HG02970 (cell line): ENCODE data around the gene RBM33.
"Not testable (repeated sequence)": the region's sequence is repeated elsewhere in the genome, so short reads cannot be mapped to it uniquely, and the experiment has no call there.

Experiments
- ATAC-seq: cut with Tn5 transposase; IDR thresholded peaks from one replicate; pipeline ENCODE4 v1.9.1; 2021; ENCODE audit warnings: mild to moderate bottlenecking, moderate library complexity, moderate number of reproducible peaks; ENCODE audit not compliant: unreplicated experiment, low FRiP score

Gene RBM33

GRCh38 chr7:155686620-155687324 lies 42.3 kb downstream of the RBM33 start:
- not testable (repeated sequence) for ATAC-seq

GRCh38 chr7:155688237-155688636 lies 43.8 kb downstream of the RBM33 start:
- not testable (repeated sequence) for ATAC-seq

- not testable (repeated sequence) for ATAC-seq
Measured at GRCh38 chr7:155690655-155691054, 46.2 kb downstream of the RBM33 start.

DNA sequence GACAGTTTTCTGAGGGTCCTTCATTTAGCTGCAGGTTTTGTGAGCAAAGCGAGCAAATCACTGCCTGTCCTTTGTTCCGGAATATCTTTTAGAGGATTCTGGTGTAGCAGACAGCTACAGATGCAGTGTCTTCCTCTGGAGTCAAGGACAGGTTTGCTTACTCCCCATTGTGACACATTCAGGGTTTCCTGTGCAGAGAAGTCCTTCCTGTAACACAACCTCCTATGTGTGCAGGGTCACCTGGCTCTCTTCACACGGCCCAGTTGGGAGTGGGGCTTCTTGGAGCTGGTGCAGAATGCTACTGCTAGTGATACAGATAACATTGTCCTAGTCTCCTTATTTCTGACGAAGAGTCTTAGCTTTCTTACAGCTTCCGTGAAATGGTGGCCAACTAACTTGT lies 47.9 kb downstream of the RBM33 start:
- no peak for ATAC-seq

DNA sequence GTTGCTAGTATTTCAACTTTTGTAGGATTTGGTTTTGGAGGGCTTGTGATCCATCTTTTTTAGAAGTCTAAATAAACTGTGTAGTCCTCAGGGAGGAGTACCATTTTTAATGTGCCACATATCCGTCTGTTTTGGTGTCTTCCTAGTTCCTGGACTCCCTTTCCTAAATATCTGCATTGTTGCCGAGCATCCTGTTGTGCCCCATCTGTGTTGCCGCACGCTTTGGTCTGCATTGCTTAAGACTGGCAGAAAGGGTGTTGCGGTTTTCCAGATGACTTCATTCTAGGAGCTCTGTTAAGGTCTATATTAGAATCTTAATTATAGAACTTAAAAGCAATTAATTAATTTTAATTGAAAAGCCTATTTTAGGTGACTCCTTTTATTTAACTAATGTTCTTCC lies 49.4 kb downstream of the RBM33 start:
- ATAC-seq: no peak

GRCh38 chr7:155694851-155695250 lies 50.4 kb downstream of the RBM33 start:
- no peak for ATAC-seq

DNA sequence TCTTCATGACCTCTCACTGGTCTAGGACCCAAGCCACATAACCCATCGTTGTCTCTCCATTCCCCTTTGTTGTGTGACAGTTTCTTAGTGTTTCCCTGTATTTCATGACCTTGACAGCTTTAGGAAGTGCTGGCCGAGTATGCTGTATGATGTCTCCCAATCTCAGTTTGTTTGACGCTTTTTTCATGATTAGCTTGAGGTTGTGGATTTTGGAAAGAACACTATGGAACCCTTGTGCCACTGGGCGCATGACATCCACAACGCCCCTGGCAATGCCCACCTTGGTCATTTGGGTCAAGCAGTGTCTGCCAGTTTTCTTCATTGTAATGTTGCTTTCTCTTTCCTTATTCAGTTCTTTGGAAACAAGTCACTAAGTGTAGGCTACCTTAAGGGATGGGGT lies 52.3 kb downstream of the RBM33 start:
- no peak for ATAC-seq

- ATAC-seq: no peak
Measured at GRCh38 chr7:155698633-155699032, 54.2 kb downstream of the RBM33 start.

- no peak for ATAC-seq
Measured at GRCh38 chr7:155699180-155699579, 54.7 kb downstream of the RBM33 start.

GRCh38 chr7:155700847-155701246 lies 56.4 kb downstream of the RBM33 start:
- ATAC-seq: no peak

GRCh38 chr7:155701972-155702544 lies 57.6 kb downstream of the RBM33 start:
- ATAC-seq: no peak

DNA sequence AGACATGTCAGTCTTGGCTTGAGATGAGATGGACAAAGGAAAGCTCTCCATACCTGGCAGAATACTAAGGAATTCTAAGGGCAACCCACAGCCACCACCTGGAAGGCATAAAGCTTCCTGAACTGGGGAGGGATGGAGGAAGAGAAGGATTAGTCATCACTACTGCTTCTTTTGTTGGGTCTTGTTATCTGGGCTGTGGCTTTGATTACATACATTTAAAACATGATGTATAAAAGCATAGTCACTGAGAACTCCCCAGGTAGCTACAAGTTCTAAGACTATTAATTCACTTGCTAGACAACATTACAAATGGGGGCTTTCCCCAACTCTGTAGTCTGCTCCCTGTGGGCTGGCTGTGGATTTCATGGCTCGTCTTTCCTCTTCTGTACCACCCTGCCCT lies 58.2 kb downstream of the RBM33 start:
- ATAC-seq: no peak

DNA sequence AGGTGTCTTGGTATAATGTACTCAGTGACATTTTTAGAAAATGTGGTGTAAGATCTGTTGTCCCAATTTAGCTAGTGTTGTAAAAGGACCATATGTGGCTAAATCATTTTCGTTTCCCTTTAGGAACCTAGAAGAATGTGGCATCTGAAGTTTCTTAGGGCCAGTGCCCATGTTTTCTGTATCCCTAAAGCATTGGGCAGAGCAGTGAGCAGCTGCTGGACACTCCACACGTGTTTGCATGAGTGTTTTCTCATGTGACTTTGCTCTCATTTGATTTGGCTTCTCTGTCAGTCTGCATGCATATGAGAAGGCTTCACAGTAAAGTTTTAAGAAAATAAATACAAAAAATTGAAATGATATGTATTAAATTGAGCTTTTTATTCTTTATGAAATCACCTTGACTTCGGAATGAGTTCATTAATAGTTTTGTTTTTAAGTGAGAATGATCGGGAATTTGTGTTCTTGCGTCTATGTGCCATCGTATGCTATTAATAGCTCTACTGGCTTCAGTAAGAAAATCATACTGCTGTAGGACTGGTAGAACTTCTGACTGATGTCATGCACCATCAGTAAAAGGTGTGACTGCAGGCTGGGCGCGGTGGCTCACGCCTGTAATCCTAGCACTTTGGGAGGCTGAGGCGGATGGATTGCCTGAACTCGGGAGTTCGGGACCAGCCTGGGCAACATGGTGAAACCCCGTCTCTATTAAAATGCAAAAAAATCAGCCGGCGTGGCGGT lies 61.3 kb downstream of the RBM33 start:
- ATAC-seq: no peak

- ATAC-seq: no peak
Measured at GRCh38 chr7:155706376-155706775, 61.9 kb downstream of the RBM33 start.

- ATAC-seq: no peak
Measured at GRCh38 chr7:155709453-155709852, 65.0 kb downstream of the RBM33 start.

DNA sequence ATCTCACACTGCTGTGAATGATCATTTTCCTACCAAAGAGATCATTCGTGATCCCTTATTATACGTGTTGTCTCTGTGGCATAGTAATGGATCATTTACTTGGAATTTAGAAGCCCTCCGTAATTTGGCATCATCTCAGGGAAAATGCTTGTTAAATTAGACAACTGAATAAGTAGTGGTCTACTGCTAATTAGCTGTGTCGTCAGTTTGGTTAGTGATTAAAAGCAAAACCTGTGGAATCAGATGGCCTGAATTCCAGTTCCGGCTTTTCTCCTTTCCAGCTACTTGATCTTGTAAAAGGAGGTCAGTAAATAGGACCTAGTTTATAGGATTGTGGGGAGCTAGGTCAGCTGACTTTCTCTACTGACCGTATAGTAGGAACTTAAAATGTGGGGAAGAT lies 65.6 kb downstream of the RBM33 start:
- ATAC-seq: no peak

DNA sequence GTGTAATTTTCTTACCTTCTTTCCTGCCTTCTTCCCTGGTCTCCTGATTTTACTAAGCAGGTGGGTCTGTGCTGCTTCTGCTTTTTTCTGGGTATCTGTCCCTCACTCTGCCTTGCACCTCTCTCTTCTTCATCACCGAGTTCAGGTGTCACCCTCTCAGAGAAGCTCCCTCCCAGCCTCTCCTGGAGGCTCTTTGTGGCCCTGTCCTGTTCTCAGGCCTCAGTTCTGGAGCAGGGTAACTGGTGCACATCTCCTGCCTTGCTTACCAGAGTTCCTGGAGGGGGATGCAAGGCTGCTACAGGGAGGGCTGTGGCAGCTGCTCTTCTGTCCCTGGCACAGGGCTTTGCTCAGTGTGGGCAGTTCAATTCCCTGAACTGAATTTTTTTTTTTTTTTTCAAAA lies 66.1 kb downstream of the RBM33 start:
- ATAC-seq: no peak

DNA sequence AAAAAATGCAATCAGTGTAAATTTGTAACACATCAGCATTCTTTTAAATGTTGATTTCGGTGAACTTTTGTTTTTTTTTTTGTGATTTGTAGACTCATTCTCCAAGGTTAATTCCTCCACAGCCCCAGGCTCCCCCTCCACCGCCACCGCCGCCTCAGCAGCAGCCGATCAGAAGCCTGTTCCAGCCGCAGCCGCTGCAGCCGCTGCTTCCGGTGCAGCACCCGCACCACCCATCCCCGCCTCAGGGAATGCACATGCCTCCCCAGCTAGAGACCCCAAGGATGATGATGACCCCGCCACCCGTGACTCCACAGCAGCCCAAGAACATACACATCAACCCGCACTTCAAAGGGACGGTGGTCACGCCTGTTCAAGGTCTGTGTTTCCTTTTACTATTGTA lies 66.6 kb downstream of the RBM33 start:
- no peak for ATAC-seq

- no peak for ATAC-seq
Measured at GRCh38 chr7:155713384-155713783, 68.9 kb downstream of the RBM33 start.

DNA sequence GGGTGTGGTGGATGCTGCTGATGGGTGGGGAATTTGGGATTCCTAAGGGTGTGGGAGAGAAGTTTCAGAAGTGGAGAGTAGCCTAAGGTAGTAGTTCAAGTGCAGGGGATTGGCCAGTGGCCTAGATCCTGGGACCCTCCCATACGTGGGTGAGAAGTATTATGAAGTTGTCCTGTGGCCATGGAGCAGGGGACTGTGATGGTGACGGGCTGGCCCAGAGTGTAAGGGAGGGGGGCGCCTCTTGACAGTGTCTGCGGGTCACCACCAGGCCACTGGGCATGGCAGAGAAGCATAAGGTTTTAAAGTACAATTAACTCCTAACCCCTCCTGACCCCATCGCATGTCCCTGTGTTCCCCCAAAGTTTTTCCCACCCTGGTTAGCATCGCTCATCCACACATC lies 70.2 kb downstream of the RBM33 start:
- no peak for ATAC-seq

DNA sequence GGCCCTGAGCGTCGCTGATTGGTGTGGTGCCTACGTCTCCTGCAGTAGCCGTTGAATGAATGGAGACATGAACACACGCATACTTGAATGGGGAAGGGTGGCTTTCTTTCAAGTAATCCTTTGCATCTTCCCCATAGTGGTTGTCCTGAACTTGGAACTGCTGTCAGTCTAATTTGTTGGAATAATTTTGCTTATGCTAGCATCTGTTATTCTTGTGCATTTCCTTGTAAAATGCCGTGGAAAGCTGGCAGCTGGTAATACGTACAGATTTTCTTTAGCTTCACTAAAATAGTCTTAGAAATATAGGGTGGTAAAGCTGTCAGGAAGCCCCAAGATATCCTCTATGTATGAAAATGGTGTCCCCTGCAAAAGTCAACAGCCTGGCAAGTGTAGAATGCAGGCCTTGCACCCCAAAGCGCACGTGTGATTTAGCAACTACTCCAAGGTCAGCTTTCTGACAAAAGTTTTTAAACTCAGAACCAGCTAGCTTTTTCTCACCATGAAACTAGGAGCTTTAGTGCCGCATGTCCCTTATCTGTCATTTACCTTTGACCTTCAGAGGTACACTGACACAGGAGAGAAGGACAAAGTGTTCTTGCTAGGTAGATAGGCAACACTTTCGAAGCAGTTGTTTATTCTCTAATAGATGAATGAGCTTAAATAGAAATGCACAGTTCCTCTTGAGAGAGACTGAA lies 70.8 kb downstream of the RBM33 start:
- ATAC-seq: no peak
